NCI-H774 (cell line): Measurements from ENCODE around the gene TSPAN9.
A peak's percentile ranks its signal among the peaks of the same experiment; 100 is the strongest.

Experiments
- DNase-seq: peaks from one replicate; lab custom pipeline; 2025; lab: John Stamatoyannopoulos, UW

The TSPAN9 gene

GRCh38 chr12:3296409-3296701 is 219.2 kb downstream of the TSPAN9 start:
- no peak for DNase-seq

DNA sequence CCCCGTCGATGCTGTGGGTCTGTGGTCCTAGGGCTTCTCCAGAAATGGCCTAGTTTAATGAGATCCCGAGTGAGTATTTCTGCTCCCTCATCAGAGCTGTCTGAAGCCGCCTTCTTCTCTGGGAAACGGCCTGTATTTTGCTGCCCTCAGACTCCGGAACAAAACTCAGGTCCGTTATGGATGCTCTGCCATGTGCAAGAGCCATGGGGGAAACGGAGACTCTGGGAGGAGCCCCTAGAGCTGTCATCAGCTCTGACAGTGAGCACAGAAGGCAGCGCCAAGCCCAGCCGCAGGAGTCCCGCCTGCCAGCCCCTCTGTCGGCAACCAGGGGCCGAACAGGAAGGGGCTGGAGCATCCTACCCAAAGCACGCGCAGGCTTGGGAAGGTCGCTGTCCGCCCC is 221.4 kb downstream of the TSPAN9 start:
- DNase-seq: no peak

- peak; percentile 87 for DNase-seq
Measured at GRCh38 chr12:3299929-3300832, 223.0 kb downstream of the TSPAN9 start.

- DNase-seq: no peak
Measured at GRCh38 chr12:3300833-3301401, 223.7 kb downstream of the TSPAN9 start.

GRCh38 chr12:3302401-3303041 is 225.3 kb downstream of the TSPAN9 start:
- no peak for DNase-seq

- peak; percentile 74 for DNase-seq
Measured at GRCh38 chr12:3303410-3304136, 226.4 kb downstream of the TSPAN9 start.

DNA sequence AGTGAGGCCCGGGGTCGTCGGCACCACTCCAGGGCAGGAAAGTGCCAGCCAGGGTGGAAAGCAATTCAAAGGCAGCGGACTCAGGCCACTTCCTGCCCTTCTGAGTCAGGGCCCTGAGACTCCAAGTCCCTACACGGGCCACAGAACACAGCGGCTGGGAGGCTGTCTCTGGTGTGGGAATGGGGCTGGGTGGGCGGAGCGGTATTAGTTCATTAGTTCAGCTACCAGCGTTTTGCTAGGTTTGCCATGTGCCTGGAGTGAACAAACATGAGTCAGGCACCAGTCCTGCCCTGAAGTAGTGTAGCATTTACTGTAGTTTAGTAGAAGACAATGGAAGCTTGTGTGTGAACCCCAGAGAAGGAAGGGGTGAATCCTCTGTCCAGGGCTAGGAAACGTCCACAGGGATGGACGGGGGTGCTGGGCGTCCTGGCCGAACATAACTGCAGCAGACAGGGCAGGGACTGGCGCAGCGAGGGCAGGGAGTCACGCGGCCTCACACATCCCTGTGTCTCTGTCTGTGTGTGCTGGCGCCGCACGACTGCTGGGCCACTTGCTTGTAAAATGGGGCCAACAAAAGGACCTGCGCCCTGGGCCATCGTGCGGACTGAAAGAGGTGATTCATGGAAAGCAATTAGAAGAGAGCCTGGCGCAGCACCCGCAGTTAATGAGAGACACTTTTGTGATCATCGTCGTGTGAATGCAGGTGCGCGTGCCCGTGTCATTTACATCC is 227.4 kb downstream of the TSPAN9 start:
- DNase-seq: peak; percentile 81

DNA sequence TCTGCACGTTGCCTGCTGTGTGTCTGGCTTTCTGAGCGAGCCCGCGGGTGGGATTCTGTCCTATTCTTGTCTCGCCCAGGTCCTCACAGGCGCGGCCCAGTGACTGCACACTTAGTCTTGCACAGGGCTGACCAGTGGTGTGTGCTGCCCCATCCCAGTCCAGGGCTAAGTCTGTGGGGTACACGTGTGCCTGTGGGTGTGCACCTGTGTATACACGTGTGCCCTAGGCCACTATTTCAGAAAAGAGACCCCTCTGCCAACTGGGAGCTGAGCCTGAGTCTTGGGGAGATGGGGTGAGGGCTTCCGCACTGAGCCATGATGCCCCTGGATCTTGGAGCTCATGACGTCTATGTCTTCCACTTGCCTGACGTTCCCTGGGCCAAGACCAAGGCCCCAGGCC is 228.3 kb downstream of the TSPAN9 start:
- DNase-seq: no peak

GRCh38 chr12:3305904-3306619 is 228.9 kb downstream of the TSPAN9 start:
- no peak for DNase-seq

GRCh38 chr12:3307389-3307788 is 230.2 kb downstream of the TSPAN9 start:
- no peak for DNase-seq

- DNase-seq: no peak
Measured at GRCh38 chr12:3308063-3308462, 230.9 kb downstream of the TSPAN9 start.

DNA sequence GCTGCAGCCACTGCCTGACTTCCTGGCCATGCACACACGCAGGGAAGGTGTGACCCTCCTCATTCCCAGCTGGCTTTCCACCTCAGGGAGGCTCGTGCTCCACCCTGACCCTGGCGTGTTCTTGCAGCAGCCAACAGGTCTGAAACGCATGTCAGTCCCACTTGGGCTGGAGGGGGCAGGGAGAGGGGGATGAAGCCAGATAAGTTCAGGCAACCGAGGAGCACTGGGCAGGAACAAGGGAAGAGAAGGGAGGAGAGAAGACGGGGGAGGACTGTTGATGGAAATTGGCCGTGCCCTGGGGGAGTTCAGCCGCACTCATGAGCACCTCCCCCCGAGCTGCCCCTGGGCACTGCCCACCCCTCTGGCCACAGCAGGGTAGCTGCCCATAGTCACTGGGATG is 231.4 kb downstream of the TSPAN9 start:
- DNase-seq: no peak

GRCh38 chr12:3309805-3310204 is 232.6 kb downstream of the TSPAN9 start:
- DNase-seq: no peak

DNA sequence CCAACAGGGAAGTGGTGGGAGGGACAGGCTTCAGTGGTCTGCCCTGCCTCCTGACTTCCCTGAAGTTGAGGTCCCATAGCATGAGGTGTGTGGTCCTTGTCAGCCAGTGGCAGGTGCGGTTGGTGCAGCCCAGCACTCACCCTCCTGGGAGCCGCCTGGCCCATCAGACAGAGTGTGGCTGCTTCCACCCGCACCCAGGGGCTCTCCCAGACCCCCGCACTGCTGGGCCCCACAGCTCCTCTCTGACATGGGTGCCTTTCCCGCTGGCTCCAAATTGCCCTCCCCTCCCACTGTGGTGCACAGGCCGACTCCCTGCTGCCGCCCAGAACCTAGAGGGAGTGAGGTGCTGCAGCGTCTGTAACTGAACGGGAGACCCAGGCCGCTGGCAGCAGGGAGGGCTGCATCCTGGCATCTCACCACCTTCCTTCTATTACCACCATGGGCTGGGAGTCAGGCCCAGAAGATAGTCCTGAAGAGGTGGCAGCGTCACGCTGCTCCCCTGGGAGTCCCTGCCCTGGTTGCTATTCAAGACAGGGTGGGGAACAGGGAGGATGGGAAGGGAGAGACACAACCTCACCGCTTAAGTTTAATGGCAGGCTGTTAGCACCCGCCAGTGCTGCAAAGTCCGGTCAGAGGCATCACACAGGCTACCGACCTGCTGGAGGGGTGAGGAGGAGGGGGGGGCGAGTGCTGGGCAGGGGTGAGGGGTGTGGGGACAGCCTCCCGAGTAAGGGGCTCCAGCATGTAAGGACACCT is 233.3 kb downstream of the TSPAN9 start:
- DNase-seq: peak; percentile 55

GRCh38 chr12:3311027-3311402 is 233.8 kb downstream of the TSPAN9 start:
- peak; percentile 86 for DNase-seq

- no peak for DNase-seq
Measured at GRCh38 chr12:3311491-3312103, 234.4 kb downstream of the TSPAN9 start.

GRCh38 chr12:3313066-3313465 is 235.9 kb downstream of the TSPAN9 start:
- DNase-seq: no peak

DNA sequence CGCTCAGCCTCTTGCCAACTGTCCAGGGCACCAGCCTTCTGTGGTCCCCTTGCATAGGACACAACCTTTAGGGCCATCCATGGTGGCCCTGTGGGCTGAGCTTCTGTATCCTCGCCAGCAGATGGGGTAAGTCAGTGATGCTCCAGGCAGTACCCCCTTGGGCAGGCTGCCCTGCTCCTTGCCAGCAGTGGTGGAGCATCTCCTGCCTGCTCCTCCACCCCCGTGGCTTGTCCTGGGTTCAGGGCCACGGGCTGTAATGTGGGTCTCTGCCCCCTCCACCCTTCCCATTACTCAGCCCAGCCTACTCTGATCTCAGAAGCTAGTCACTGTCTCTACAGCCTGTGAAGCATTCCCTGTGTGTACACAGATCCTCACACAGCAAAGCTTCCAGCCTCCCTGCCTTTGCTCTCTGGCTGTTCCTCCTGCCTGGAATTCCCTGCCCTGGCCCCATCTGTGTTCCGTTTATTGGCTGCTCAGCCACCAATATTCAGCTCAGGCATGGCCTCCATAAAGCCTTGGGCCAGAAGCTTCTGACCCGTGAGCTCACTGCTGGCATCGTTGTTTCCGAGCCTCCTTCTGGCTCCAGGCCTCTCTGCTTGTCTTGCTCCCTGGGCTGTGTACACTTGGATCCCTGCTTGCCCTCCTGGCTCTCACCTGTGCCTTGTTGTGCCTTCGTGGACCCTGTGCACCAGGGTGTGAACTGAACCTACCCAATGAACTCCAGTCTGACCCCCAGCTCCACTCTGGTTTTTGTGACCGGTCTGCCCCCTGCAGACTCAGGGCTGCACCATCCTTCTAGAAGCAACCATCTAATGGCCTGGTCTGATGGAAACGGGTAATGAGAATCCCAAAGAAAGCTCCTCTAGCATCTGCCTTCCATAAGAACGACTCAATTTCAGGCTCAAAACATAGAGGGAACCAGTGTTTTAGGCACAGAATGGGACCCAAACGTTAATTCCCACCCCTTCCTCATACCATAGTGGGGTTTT is 236.8 kb downstream of the TSPAN9 start:
- peak; percentile 39 for DNase-seq

DNA sequence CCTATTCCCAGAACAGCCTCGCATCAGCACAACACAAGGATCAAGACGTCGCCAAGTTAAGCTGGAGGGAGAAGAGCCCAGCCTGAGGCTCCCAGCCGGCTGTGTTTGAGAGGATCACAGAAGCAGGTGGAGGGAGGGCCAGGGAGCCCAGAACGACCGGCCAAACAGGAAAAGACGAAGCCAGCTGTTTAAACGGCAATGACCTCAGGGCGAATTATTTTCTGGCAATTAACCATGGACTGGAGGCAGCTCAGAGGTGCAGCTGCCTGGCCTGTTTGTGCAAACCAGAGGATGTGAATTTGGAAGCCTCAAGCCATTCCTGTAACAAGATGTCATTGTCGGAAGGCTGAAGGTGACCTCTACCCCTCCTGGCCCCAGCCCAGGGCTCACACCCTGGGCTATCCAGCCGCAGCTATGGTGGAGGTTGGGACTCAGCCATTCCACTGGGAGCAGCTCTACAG is 238.1 kb downstream of the TSPAN9 start:
- peak; percentile 96 for DNase-seq
